Neural cell (in vitro differentiated cells): ENCODE measurements around the gene POLRMT. TPM values are rescaled to one million over a fixed set of nuclear protein-coding genes. Genes with fewer than 3 reads are reported as not detected.
A peak's percentile ranks its signal among the peaks of the same experiment; 100 is the strongest.

ENCODE experiments used
- H2AFZ ChIP-seq: fragments of 200-600, 300-800 bp; sonication (generic), shearing (Covaris generic); 2 replicates; pipeline ENCODE4 v1.6.0; 2014; ENCODE audit warnings: low read depth, mild to moderate bottlenecking, antibody characterized with exemption, low read length, moderate library complexity
- H3F3A ChIP-seq: fragments of 200-600 bp; shearing (Covaris generic); 2 replicates; pipeline ENCODE4 v1.6.1; 2016; ENCODE audit warnings: mild to moderate bottlenecking, moderate library complexity, mixed read lengths, antibody characterized with exemption, low read length; ENCODE audit not compliant: insufficient read depth, poor library complexity, severe bottlenecking
- H3K27ac ChIP-seq: fragments of 200-600, 300-800 bp; sonication (generic), shearing (Covaris generic); 2 replicates; pipeline ENCODE4 v1.5.1; 2014; ENCODE audit warnings: mild to moderate bottlenecking, low read length, moderate library complexity
- H3K27me3 ChIP-seq: fragments of 300-800, 200-600 bp; sonication (generic), shearing (Covaris generic); 2 replicates; pipeline ENCODE4 v1.6.0; 2014; ENCODE audit warnings: mild to moderate bottlenecking, low read depth, low read length, moderate library complexity; ENCODE audit not compliant: insufficient read depth
- H3K36me3 ChIP-seq: fragments of 300-800, 200-600 bp; sonication (generic), shearing (Covaris generic); 2 replicates; pipeline ENCODE4 v1.5.1; 2014; ENCODE audit warnings: mild to moderate bottlenecking, antibody characterized with exemption, low read length, moderate library complexity; ENCODE audit not compliant: insufficient read depth
- H3K4me2 ChIP-seq: fragments of 300-800, 200-600 bp; sonication (generic), shearing (Covaris generic); 2 replicates; pipeline ENCODE4 v1.6.0; 2014; ENCODE audit warnings: mild to moderate bottlenecking, low read length
- H3K4me3 ChIP-seq: fragments of 300-800, 200-600 bp; sonication (generic), shearing (Covaris generic); 2 replicates; pipeline ENCODE4 v1.5.1; 2014; ENCODE audit warnings: mild to moderate bottlenecking, low read length, moderate library complexity
- H3K79me2 ChIP-seq: fragments of 200-600 bp; shearing (Covaris generic); replicated peaks from 2 replicates; pipeline ENCODE4 v1.6.0; 2014; ENCODE audit warnings: mild to moderate bottlenecking, low read length, moderate library complexity; ENCODE audit not compliant: insufficient read depth
- H3K9ac ChIP-seq: fragments of 300-800, 200-600 bp; sonication (generic), shearing (Covaris generic); 2 replicates; pipeline ENCODE4 v1.6.1; 2016; ENCODE audit warnings: mild to moderate bottlenecking, low read length, mixed read lengths
- H3K9me2 ChIP-seq: fragments of 200-600 bp; shearing (Covaris generic); 2 replicates; pipeline ENCODE4 v1.6.1; 2016; ENCODE audit warnings: mild to moderate bottlenecking, low read length, mixed read lengths; ENCODE audit not compliant: insufficient read depth
- H3K9me3 ChIP-seq: fragments of 200-600, 300-800 bp; sonication (generic), shearing (Covaris generic); 2 replicates; pipeline ENCODE4 v1.6.1; 2016; ENCODE audit warnings: mild to moderate bottlenecking, mixed run types, low read length, moderate library complexity, mixed read lengths
- H4K20me1 ChIP-seq: fragments of 200-600 bp; shearing (Covaris generic); 2 replicates; pipeline ENCODE4 v1.6.1; 2016; ENCODE audit warnings: mild to moderate bottlenecking, mixed run types; ENCODE audit not compliant: insufficient read depth
- CTCF ChIP-seq: fragments of 450-650 bp; IDR thresholded peaks from 2 replicates; pipeline ENCODE4 v1.5.1; 2014; ENCODE audit warnings: antibody characterized with exemption, mild to moderate bottlenecking, moderate library complexity; ENCODE audit not compliant: poor library complexity, severe bottlenecking
- EP300 ChIP-seq: fragments of 450-650 bp; conservative IDR thresholded peaks from 2 replicates; pipeline ENCODE4 v1.6.1; 2014; ENCODE audit warnings: antibody characterized with exemption, mild to moderate bottlenecking, moderate library complexity; ENCODE audit not compliant: poor library complexity, severe bottlenecking
- EZH2 ChIP-seq: fragments of 200-600, 300-800 bp; shearing (Covaris generic), sonication (generic); IDR thresholded peaks from 2 replicates; pipeline ENCODE4 v1.6.1; 2014; ENCODE audit warnings: antibody characterized with exemption, low read length, borderline replicate concordance, mild to moderate bottlenecking; ENCODE audit not compliant: insufficient read depth, poor library complexity, severe bottlenecking
- MXI1 ChIP-seq: fragments of 450-650 bp; conservative IDR thresholded peaks from 2 replicates; pipeline ENCODE4 v1.6.1; 2014; ENCODE audit warnings: antibody characterized with exemption, mild to moderate bottlenecking; ENCODE audit not compliant: poor library complexity, severe bottlenecking
- POLR2AphosphoS5 ChIP-seq: IDR thresholded peaks from 2 replicates; pipeline ENCODE4 v1.6.1; 2012
- RAD21 ChIP-seq: fragments of 450-650 bp; conservative IDR thresholded peaks from 2 replicates; pipeline ENCODE4 v1.6.1; 2014; ENCODE audit warnings: antibody characterized with exemption, mild to moderate bottlenecking, moderate library complexity
- REST ChIP-seq: IDR thresholded peaks from 2 replicates; pipeline ENCODE4 v1.6.1; 2012; ENCODE audit warnings: borderline replicate concordance
- SMC3 ChIP-seq: fragments of 450-650 bp; conservative IDR thresholded peaks from 2 replicates; pipeline ENCODE4 v1.6.1; 2014; ENCODE audit warnings: antibody characterized with exemption, mild to moderate bottlenecking, moderate library complexity; ENCODE audit not compliant: poor library complexity
- TAF1 ChIP-seq: IDR thresholded peaks from 2 replicates; pipeline ENCODE4 v1.6.1; 2012; ENCODE audit warnings: low read depth
- polyA plus RNA-seq: library from polyadenylated mRNA; depleted of rRNA; stranded (reverse); fragments of >200 nt; gene quantifications from 2 replicates; pipeline ENCODE4 v1.2.3, GENCODE V29; 2014

POLRMT gene
- polyA plus RNA-seq, 1 donor from 2014 or later = 28.3 TPM

- Histone ChIP-seq H3K9ac (no peak within 1 kb of the TSS), H3K27me3 (no peaks in the 10 kb centered on the region), H3K9me3 (no peaks in the 10 kb centered on the region), H3K9me2 (no peaks in the 10 kb centered on the region), H3K4me3 (peak within 1 kb of the TSS; percentile 63), H3K36me3 (no peaks in the 10 kb centered on the region), H3K27ac (no peak within 1 kb of the TSS), H3F3A (no peaks in the 10 kb centered on the region), H2AFZ (no peak within 1 kb of the TSS), H4K20me1 (no peaks in the 10 kb centered on the region), H3K4me2 (no peak within 1 kb of the TSS), H3K79me2 (no peaks in the 10 kb centered on the region)
- no peak for TF ChIP-seq SMC3
- peak; percentile 21 for TF ChIP-seq EP300
- TF ChIP-seq CTCF = no peak
- no peak for TF ChIP-seq POLR2AphosphoS5
- no peak for TF ChIP-seq EZH2
- peak; percentile 49 for TF ChIP-seq MXI1
- no peak for TF ChIP-seq REST
- TF ChIP-seq TAF1 = no peak
Observed at GRCh38 chr19:639253-640160, 6.2 kb upstream of the POLRMT start, which contains the start of gene FGF22. Gene FGF22 (plus strand): TSS chr19:639879. CDS start chr19:639926, 47 bp downstream.

- Histone ChIP-seq H3K9ac (no peak overlapping the region), H3K27ac (no peak overlapping the region), H3K4me2 (no peak overlapping the region), H3K79me2 (peaks cover 4% of the 10 kb centered on the region), H3K9me2 (no peaks in the 10 kb centered on the region), H4K20me1 (no peaks in the 10 kb centered on the region), H2AFZ (no peak overlapping the region), H3K36me3 (no peaks in the 10 kb centered on the region), H3K27me3 (no peaks in the 10 kb centered on the region), H3K4me3 (peak overlapping the region; percentile 63), H3F3A (no peaks in the 10 kb centered on the region), H3K9me3 (no peaks in the 10 kb centered on the region)
- TF ChIP-seq EP300 (no peak), CTCF (no peak), RAD21 (no peak), POLR2AphosphoS5 (no peak), EZH2 (no peak), MXI1 (no peak), SMC3 (no peak), TAF1 (no peak), REST (no peak)
Observed at GRCh38 chr19:638906-639252, 5.5 kb upstream of the POLRMT start.
